ENCODE results near the gene EDC3.
"Not testable (repeated sequence)": the region's sequence is repeated elsewhere in the genome, so short reads cannot be mapped to it uniquely, and the experiment has no call there.

The EDC3 gene, protein sequence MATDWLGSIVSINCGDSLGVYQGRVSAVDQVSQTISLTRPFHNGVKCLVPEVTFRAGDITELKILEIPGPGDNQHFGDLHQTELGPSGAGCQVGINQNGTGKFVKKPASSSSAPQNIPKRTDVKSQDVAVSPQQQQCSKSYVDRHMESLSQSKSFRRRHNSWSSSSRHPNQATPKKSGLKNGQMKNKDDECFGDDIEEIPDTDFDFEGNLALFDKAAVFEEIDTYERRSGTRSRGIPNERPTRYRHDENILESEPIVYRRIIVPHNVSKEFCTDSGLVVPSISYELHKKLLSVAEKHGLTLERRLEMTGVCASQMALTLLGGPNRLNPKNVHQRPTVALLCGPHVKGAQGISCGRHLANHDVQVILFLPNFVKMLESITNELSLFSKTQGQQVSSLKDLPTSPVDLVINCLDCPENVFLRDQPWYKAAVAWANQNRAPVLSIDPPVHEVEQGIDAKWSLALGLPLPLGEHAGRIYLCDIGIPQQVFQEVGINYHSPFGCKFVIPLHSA

DNA sequence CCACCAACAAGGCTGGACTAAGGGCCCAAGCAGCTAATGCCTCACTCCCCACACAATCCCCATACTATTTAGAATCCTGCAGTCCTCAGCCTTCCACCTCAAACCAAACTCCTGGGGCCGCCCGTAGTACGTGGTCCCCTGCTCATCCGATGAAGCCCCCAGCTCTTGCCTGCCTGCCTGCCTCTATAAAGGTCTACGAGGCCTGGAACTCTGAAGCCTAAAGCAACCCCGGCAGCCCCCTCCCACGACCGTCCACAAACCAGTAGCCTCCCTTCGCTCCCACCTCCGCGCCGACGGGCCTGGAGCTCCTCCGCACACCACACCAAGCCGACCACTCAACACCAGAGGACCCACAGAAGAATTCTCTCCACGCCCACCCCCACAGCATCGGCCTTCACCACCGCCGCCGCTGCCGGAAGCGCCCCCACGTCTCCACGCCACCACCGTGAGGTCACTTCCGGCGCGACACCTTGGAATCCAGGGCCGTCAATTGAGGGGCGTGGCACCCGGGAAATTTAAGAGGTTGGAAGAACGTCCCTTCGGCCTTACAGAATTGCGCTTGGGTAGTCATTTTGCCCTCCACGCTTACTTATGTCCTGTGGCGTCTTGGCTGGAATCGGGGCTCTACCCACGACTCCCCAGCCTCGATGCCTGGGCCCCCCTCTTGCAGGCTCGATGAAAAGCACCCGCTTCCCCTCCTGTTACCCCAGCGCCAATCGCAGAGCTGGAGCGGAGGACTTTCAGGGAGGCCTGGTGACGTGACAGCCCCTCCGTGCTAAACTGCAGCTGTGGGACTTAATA lies at the start of gene EDC3:
TSS of gene EDC3 (minus strand) at position 428 of the 801 bp plus-strand sequence. CDS start 20,900 bp downstream, outside the sequence.
- TF ChIP-seq, protein P1, sequence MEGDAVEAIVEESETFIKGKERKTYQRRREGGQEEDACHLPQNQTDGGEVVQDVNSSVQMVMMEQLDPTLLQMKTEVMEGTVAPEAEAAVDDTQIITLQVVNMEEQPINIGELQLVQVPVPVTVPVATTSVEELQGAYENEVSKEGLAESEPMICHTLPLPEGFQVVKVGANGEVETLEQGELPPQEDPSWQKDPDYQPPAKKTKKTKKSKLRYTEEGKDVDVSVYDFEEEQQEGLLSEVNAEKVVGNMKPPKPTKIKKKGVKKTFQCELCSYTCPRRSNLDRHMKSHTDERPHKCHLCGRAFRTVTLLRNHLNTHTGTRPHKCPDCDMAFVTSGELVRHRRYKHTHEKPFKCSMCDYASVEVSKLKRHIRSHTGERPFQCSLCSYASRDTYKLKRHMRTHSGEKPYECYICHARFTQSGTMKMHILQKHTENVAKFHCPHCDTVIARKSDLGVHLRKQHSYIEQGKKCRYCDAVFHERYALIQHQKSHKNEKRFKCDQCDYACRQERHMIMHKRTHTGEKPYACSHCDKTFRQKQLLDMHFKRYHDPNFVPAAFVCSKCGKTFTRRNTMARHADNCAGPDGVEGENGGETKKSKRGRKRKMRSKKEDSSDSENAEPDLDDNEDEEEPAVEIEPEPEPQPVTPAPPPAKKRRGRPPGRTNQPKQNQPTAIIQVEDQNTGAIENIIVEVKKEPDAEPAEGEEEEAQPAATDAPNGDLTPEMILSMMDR (IDR thresholded peaks at IDR 0.05; ENCODE audit: insufficient read depth, missing control alignments): no peak
- FAIRE-seq: no peak
- peak; percentile 79 for DNase-seq (ENCODE audit: insufficient read length, low spot score)

DNA sequence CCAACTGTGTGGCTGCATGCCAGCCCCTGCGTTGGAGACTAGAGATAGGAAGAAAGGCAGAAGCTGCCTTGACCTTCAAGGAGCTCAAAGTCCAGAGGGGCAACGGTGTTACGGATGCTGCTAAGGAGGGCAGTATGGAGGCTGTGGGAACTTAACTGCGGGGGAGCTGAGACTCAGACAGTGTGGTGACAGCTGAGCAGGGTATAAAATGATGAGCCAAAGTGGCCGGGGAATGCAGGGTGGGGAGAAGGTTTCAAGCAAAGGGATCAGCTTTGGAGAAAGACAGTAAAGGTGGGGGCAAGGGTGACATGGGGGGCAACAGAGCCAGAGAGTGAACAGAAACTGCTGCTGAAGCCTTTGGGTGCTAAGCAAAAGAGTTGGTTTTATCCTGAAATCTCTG lies 46.6 kb upstream of the EDC3 start:
- TF ChIP-seq, protein P1 (IDR thresholded peaks at IDR 0.05; ENCODE audit: insufficient read depth, missing control alignments): no peak
- DNase-seq (ENCODE audit: insufficient read length, low spot score) (no peak), FAIRE-seq (no peak)

DNA sequence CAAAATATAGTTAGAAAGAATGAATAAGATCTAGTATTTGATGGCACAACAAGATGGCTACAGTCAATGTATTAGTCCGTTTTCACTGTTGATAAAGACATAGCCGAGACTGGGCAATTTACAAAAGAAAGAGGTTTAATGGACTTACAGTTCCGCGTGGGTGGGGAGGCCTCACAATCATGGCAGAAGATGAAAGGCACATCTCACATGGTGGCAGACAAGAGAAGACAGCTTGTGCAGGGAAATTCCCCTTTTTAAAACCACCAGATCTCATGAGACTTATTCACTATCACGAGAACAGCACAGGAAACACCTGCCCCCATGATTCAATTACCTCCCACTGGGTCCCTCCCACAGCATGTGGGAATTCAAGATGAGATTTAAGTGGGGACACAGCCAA lies 42.4 kb upstream of the EDC3 start:
- not testable (repeated sequence) for FAIRE-seq; DNase-seq (ENCODE audit: insufficient read length, low spot score)

DNA sequence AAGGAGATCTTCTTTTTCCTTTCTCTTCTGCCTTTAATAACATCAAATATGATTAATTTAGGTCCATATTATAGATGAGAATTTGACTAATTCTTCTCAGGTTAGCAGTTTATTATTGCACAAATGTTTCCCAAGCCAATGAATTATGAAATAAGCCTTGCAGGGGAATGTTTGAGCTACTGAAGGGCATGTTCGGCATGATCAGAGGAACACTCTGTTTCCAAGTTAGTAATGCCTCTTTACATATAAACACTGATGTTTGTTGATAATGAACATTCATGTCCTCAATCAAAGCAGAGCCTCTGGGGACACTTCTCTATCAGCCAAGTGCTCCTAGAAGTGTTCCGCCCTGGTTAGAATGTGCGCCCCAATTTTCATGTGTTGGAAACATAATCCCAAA lies 39.5 kb upstream of the EDC3 start:
- FAIRE-seq (no peak), DNase-seq (ENCODE audit: insufficient read length, low spot score) (no peak)
- TF ChIP-seq, protein P1 (IDR thresholded peaks at IDR 0.05; ENCODE audit: insufficient read depth, missing control alignments): no peak

DNA sequence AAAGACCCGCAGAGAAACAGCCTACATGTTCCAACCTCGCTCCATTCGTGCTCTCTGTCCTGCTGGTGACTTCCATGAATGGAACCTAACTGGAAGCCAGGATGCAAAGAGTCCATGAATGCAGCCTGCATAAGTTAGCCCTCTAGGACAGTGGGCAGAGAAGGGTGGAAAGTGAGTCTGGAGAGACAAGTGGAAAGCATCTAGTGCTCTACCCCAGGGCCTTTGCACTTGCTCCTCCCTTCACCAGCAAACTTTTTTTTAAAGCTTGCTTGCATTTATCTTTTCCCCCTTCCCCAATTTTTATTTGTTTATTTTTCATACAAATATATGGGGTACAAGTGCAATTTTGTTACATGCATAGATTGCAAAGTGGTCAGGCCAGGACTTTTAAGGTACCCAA lies 37.4 kb upstream of the EDC3 start:
- no peak for DNase-seq (ENCODE audit: insufficient read length, low spot score)
- no peak for FAIRE-seq
- TF ChIP-seq, protein P1 (IDR thresholded peaks at IDR 0.05; ENCODE audit: insufficient read depth, missing control alignments): no peak

DNA sequence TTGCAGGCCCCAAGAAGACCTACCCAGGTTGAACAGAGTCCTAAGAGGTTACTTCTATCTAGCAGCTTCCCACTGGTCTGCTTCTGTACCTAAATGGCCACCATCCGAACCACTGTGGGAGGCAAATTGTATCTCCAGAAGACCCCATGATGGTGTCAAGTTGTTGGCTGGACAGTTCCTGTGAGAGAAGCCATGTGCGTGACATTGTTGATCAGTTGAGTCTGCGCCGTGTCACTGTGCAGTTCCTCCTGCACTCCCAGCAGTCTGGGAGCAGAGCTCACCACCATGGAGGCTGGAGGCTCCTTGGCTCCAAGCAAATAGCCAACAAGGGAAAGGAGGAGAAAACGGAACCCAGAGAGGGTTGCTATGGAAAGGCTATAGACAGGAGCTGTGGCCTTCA lies 37.0 kb upstream of the EDC3 start:
- FAIRE-seq (no peak), DNase-seq (ENCODE audit: insufficient read length, low spot score) (no peak)
- TF ChIP-seq, protein P1 (IDR thresholded peaks at IDR 0.05; ENCODE audit: insufficient read depth, missing control alignments): no peak

DNA sequence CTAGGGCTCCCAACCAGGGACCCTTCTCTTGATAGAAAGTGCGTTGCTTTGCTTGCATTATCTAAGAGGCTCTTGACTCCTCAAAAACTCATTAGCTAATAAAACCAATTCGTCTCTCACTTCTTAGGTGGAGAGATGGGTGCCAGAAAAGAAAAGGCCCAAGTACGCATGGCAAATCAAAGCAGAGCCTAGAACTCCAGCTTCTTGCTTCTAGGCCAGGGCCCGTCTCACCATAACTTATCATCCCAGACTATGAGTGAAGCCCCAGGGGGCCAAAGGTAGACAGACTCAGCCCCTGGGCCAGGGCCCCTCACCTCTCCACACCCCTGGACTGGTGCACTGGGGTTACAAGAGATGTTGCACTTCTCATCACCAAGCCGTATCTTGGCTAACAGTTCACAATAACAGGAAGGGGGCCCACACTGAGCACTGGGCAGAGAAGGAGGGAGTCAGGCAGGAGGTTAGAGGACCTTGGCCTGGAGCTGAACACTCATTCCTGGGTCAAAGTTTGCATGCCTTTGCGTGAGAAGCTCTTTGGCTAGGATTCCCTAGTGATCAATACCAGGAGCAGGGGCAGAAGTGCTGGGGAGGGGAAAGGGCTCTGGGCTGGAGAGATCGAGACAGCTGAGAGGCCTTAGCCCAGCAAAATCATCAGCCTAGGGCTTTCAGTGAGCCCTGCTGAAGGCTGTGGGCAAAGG lies 34.9 kb upstream of the EDC3 start:
- TF ChIP-seq, protein P1 (IDR thresholded peaks at IDR 0.05; ENCODE audit: insufficient read depth, missing control alignments): no peak
- no peak for FAIRE-seq
- no peak for DNase-seq (ENCODE audit: insufficient read length, low spot score)

DNA sequence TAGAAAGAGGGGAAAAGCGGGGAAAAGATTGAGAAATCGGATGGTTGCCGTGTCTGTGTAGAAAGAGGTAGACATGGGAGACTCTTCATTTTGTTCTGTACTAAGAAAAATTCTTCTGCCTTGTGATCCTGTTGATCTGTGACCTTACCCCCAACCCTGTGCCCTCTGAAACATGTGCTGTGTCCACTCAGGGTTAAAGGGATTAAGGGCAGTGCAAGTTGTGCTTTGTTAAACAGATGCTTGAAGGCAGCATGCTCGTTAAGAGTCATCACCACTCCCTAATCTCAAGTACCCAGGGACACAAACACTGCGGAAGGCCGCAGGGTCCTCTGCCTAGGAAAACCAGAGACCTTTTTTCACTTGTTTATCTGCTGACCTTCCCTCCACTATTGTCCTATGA lies 33.5 kb upstream of the EDC3 start:
- not testable (repeated sequence) for FAIRE-seq; DNase-seq (ENCODE audit: insufficient read length, low spot score)

DNA sequence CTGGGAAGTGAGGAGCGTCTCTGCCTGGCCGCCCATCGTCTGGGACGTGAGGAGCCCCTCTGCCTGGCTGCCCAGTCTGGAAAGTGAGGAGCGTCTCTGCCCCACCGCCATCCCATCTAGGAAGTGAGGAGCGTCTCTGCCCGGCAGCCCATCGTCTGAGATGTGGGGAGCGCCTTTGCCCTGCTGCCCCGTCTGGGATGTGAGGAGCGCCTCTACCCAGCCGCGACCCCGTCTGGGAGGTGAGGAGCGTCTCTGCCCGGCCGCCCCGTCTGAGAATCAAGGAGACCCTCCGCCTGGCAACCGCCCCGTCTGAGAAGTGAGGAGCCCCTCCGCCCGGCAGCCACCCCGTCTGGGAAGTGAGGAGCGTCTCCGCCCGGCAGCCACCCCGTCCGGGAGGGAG lies 32.9 kb upstream of the EDC3 start:
- FAIRE-seq; DNase-seq (ENCODE audit: insufficient read length, low spot score): not testable (repeated sequence)

Measured in D721Med (cell line).